Stimulated activated naive B cell treated with anti-CD40 and anti-IgM and Interleukin-4, amounts not matched to agents 10 μg/mL and 1 μg/mL and 100 μg/mL, for 72 hours (primary cell): ENCODE measurements around the gene HYI.
A peak's percentile ranks its signal among the peaks of the same experiment; 100 is the strongest.

Source experiments
- ATAC-seq, 2 donors: fragments of 150-1000 bp; cut with Tn5 transposase; replicated peaks; 2 replicates each; pipeline ENCODE4 v1.10.0; 2021; ENCODE audit warnings: moderate library complexity in 1 of 2
- DNase-seq: peaks from one replicate; pipeline ENCODE4 v3.0.0; 2021
- H3K27ac Mint-ChIP-seq: one replicate; pipeline ENCODE4 v1.8.0; 2022; ENCODE audit warnings: mild to moderate bottlenecking, mixed read lengths
- H3K27me3 Mint-ChIP-seq, 2 donors: one replicate each; pipeline ENCODE4 v1.8.0; 2022; ENCODE audit warnings: mixed read lengths in 2 of 2
- H3K36me3 Mint-ChIP-seq, 2 donors: one replicate each; pipeline ENCODE4 v1.8.0; 2022; ENCODE audit warnings: mixed read lengths in 2 of 2, mild to moderate bottlenecking in 1 of 2
- H3K4me1 Mint-ChIP-seq, 2 donors: one replicate each; pipeline ENCODE4 v1.8.0; 2022; ENCODE audit warnings: mixed read lengths in 2 of 2, mild to moderate bottlenecking in 1 of 2
- H3K4me3 Mint-ChIP-seq, 2 donors: one replicate each; pipeline ENCODE4 v1.8.0; 2022; ENCODE audit warnings: mild to moderate bottlenecking in 2 of 2, mixed read lengths in 2 of 2, moderate library complexity in 1 of 2
- H3K9me3 Mint-ChIP-seq, 2 donors: one replicate each; pipeline ENCODE4 v1.8.0; 2022; ENCODE audit warnings: mixed read lengths in 2 of 2, mild to moderate bottlenecking in 1 of 2

HYI gene

DNA sequence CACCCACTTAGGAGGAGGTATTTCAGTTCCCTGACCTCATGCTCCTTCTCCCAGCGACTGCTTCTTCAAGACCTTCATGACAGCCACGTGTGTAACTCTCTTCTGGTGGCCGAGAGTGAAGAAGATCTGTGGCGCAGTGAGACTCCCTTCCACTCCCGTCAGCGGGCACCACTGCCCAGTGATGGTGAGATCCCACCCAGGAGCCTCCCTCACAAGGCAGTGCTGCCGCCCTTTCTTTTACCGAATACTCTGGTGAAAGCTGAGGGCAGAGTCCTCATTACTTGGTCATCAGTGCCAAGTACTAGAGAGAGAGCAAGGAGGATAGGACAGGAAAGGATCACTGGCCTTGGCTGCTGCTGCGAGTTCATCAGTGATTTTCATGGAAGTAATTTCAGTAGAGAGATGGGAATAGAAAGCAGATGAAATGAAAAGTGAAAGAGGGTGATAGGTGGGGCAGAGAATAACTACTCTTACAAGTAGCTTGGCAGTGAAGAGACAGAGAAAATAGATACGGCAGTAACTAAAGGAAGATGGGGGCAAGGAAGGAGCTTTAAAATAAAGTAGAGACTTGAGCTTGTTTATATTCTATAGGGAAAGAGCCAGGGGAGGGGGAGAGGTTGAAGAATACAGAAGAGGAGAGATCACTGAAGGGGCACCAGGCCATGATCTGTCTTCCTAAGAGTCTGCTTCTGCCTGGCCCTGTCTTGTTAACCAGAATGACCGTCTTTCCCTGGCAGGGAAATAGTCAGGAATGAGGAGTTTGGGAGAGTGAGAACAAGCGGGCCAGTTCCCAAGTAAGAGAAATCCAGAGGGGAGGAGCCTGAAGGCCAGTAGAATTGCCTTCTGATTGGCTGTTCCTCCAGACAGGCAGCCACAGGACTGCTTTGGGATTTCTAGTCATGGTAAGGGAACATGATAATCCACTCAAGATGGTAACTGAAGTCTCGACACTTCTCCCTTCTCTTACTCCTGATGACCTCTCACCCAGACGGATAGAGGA, 18.3 kb downstream of the HYI start:
- Mint-ChIP-seq H3K9me3 (no peaks in the 10 kb centered on the region), H3K36me3 (peaks cover 38 to 73% of the 10 kb centered on the region in 2 donors), H3K27ac (no peak overlapping the region), H3K27me3 (no peaks in the 10 kb centered on the region), H3K4me1 (no peaks in the 10 kb centered on the region), H3K4me3 (no peak overlapping the region)
- DNase-seq (no peak), ATAC-seq (no peak)

GRCh38 chr1:43434256-43434655, 19.5 kb downstream of the HYI start:
- DNase-seq (no peak), ATAC-seq (no peak)
- H3K36me3 Mint-ChIP-seq = peaks cover 34 to 74% of the 10 kb centered on the region in 2 donors
- H3K4me1 Mint-ChIP-seq = no peaks in the 10 kb centered on the region
- no peak overlapping the region for H3K27ac Mint-ChIP-seq
- H3K27me3 Mint-ChIP-seq = no peaks in the 10 kb centered on the region
- H3K9me3 Mint-ChIP-seq = no peaks in the 10 kb centered on the region
- H3K4me3 Mint-ChIP-seq = no peak overlapping the region

GRCh38 chr1:43432907-43433306, 20.8 kb downstream of the HYI start:
- Mint-ChIP-seq H3K27me3 (no peaks in the 10 kb centered on the region), H3K36me3 (peaks cover 28 to 73% of the 10 kb centered on the region in 2 donors), H3K4me1 (no peaks in the 10 kb centered on the region), H3K4me3 (no peak overlapping the region), H3K27ac (no peak overlapping the region), H3K9me3 (no peaks in the 10 kb centered on the region)
- ATAC-seq (no peak), DNase-seq (no peak)

- no peaks in the 10 kb centered on the region for H3K9me3 Mint-ChIP-seq
- H3K27ac Mint-ChIP-seq = no peak overlapping the region
- no peaks in the 10 kb centered on the region for H3K4me1 Mint-ChIP-seq
- no peak for ATAC-seq
- H3K4me3 Mint-ChIP-seq = no peak overlapping the region
- peaks cover 26 to 73% of the 10 kb centered on the region in 2 donors for H3K36me3 Mint-ChIP-seq
- no peak for DNase-seq
- no peaks in the 10 kb centered on the region for H3K27me3 Mint-ChIP-seq
These were observed 21.4 kb downstream of the HYI start for GRCh38 chr1:43432171-43432860.

- Mint-ChIP-seq H3K27me3 (no peaks in the 10 kb centered on the region), H3K9me3 (no peaks in the 10 kb centered on the region), H3K27ac (no peak overlapping the region), H3K4me3 (no peak overlapping the region), H3K4me1 (peaks cover 0 to 1% of the 10 kb centered on the region in 2 donors), H3K36me3 (peaks cover 32 to 75% of the 10 kb centered on the region in 2 donors)
- ATAC-seq (no peak), DNase-seq (no peak)
These were observed 22.1 kb downstream of the HYI start for GRCh38 chr1:43431676-43432075.

DNA sequence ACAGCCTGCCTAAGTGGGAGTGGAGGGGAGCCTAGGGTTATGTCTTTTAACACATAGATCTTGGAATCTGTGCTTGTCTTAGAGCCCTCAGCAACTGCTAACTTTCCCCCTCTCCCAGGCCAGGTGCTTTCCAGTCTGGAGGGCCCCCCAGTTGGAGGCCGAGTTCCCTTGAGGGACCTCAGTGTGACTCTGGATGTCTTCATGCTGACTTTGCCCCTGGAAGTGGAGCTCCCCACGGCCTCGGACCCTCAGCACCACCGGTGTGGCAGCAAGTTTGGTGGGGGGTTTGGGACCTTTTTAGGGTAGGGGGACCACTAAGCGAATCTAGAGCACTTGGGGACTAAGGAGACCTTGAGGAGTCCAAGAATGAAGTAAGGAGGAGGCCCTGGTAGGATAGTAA, 22.9 kb downstream of the HYI start:
- Mint-ChIP-seq H3K9me3 (no peaks in the 10 kb centered on the region), H3K4me1 (peaks cover 0 to 2% of the 10 kb centered on the region in 2 donors), H3K27ac (peak overlapping the region; percentile 72), H3K27me3 (no peaks in the 10 kb centered on the region), H3K36me3 (peaks cover 33 to 72% of the 10 kb centered on the region in 2 donors), H3K4me3 (no peak overlapping the region)
- no peak for DNase-seq
- no peak for ATAC-seq

DNA sequence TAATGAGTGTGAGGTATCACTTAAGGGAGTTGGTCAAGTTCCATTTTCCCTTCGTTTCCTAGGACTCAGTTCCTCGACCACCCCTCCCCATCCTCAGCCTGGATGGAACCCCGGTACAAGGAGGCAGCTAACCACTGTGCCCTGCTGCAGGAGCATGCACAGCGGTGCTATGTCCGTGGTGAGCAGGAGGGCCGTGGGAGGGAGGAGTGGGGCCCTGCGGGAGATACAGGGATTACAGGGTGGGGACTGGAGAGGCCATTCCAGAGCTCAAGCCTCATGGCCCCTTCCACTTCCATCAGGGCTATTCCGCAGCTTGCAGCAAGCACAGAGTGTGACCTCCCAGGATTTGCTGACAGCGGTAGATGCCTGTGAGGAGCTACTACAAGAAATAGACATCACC, 25.8 kb downstream of the HYI start:
- no peaks in the 10 kb centered on the region for H3K27me3 Mint-ChIP-seq
- H3K4me3 Mint-ChIP-seq = no peak overlapping the region
- H3K36me3 Mint-ChIP-seq = peaks cover 29 to 77% of the 10 kb centered on the region in 2 donors
- H3K27ac Mint-ChIP-seq = no peak overlapping the region
- peaks cover 0 to 2% of the 10 kb centered on the region in 2 donors for H3K4me1 Mint-ChIP-seq
- H3K9me3 Mint-ChIP-seq = no peaks in the 10 kb centered on the region
- ATAC-seq (no peak), DNase-seq (no peak)

GRCh38 chr1:43427524-43427923, 26.2 kb downstream of the HYI start:
- Mint-ChIP-seq H3K9me3 (no peaks in the 10 kb centered on the region), H3K4me3 (no peak overlapping the region), H3K27me3 (no peaks in the 10 kb centered on the region), H3K27ac (no peak overlapping the region), H3K4me1 (peaks cover 0 to 2% of the 10 kb centered on the region in 2 donors), H3K36me3 (peaks cover 33 to 80% of the 10 kb centered on the region in 2 donors)
- no peak for ATAC-seq
- no peak for DNase-seq

DNA sequence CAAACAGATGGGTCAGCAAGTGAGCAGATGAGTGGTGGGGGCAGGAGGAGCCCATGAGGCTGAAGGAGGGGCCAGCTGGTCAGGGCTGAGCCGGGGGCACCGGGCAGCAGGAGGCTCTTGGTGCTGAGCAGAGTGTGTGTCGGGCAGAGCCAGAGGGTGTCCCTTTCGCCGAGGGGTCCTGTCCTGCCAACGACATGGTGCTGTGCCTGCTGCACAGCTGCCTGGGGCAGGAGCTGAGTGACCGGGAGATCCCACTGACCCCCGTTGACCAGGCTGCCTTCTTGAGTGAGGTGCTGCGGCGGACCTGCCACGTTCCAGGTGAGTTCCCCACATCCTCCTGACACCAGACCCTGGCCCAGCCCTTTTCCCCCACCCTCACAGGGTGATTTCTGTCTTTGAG, 27.5 kb downstream of the HYI start:
- ATAC-seq (no peak), DNase-seq (no peak)
- Mint-ChIP-seq H3K36me3 (peaks cover 28 to 74% of the 10 kb centered on the region in 2 donors), H3K4me3 (no peak overlapping the region), H3K27ac (peak overlapping the region; percentile 31), H3K9me3 (no peaks in the 10 kb centered on the region), H3K27me3 (no peaks in the 10 kb centered on the region), H3K4me1 (peaks cover 0 to 2% of the 10 kb centered on the region in 2 donors)

DNA sequence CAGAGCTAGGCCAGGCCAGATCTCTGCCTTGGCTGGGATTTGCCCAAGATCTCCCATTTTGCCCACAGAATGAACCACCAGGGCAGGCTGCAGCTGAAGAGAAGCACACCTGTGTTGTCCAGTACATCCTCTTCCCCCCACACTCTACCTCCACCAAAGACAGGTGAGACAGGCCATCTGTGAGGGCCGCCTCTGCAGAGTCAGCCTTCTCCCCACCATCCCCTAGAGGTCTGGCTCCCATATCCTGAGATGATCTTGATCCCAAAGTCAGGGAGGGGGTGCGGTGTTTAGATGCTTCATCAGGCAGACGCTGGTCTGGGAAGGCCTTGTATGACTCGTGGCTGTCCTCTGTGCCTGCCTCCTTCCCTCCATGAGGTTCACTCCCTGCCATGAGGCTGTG, 28.7 kb downstream of the HYI start:
- no peaks in the 10 kb centered on the region for H3K27me3 Mint-ChIP-seq
- no peaks in the 10 kb centered on the region for H3K9me3 Mint-ChIP-seq
- DNase-seq (no peak), ATAC-seq (no peak)
- no peak overlapping the region for H3K27ac Mint-ChIP-seq
- H3K4me1 Mint-ChIP-seq = peaks cover 0 to 2% of the 10 kb centered on the region in 2 donors
- peaks cover 25 to 68% of the 10 kb centered on the region in 2 donors for H3K36me3 Mint-ChIP-seq
- H3K4me3 Mint-ChIP-seq = no peak overlapping the region

GRCh38 chr1:43423672-43424550, 29.8 kb downstream of the HYI start:
- Mint-ChIP-seq H3K4me3 (no peak overlapping the region), H3K36me3 (peaks cover 27 to 58% of the 10 kb centered on the region in 2 donors), H3K9me3 (no peaks in the 10 kb centered on the region), H3K27me3 (no peaks in the 10 kb centered on the region), H3K4me1 (peaks cover 0 to 2% of the 10 kb centered on the region in 2 donors), H3K27ac (no peak overlapping the region)
- ATAC-seq (no peak), DNase-seq (no peak)

DNA sequence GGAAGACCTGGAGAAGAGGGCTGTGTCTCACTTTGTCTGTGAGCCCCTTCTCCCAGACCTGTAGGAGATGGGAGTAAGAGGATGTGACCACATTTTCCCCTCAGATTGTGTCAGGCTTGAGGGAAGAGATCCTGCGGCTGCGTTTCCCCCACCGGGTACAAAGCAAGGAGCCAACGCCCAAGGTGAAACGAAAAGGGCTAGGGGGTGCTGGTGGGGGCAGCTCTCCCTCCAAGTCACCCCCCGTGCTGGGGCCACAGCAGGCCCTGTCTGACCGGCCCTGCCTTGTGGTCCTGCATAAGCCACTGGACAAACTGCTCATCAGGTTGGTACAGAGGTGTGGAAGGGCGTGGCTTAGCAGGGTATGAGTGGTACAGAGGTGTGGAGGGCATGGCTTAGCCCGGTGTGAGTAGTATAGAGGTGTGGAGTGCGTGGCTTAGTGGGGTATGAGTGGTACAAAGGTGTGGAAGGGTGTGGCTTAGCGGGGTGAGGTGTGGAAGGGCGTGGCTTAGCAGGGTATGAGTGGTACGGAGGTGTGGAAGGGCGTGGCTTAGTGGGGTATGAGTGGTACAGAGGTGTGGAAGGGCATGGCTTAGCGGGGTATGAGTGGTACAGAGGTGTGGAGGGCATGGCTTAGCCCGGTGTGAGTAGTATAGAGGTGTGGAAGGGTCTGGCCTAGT, 30.6 kb downstream of the HYI start:
- Mint-ChIP-seq H3K4me3 (no peak overlapping the region), H3K27ac (no peak overlapping the region), H3K36me3 (peaks cover 27 to 53% of the 10 kb centered on the region in 2 donors), H3K27me3 (no peaks in the 10 kb centered on the region), H3K9me3 (no peaks in the 10 kb centered on the region), H3K4me1 (peaks cover 0 to 2% of the 10 kb centered on the region in 2 donors)
- no peak for DNase-seq
- no peak for ATAC-seq

DNA sequence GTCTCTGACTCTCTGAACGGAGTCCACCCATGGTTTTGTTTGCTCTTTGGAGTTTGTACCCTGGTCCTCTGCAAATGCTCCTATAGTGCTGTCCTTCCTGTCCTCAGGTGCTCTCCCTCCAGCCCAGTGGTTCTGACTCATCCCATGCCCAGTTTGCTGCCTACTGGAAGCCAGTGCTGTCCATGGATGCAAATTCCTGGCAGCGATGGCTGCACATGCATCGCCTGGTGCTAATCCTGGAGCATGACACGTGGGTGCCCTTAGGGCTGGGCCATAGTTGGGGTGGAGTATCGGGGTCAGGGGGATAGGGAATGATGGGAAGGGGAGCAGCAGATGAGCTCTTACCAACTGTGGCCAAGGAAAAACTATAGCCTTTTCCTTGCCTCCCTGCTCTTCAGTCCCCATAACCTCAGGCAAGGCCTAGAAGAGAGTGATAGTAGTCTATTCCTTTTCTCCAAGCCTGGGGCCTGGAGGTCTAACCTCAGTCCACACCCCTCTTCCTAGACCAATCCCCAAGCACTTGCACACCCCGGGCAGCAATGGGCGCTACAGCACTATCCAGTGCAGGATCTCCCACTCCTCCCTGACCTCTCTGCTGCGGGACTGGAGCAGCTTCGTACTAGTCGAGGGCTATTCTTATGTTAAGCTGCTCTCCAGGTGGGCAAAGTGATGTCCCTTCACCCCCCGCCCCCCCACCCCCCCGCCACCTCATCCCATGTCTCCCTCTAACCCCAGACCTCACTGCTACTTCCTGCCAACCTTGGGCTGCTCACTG, 31.6 kb downstream of the HYI start:
- no peak for DNase-seq
- no peaks in the 10 kb centered on the region for H3K27me3 Mint-ChIP-seq
- H3K36me3 Mint-ChIP-seq = peaks cover 24 to 45% of the 10 kb centered on the region in 2 donors
- ATAC-seq = no peak
- H3K27ac Mint-ChIP-seq = no peak overlapping the region
- H3K4me3 Mint-ChIP-seq = no peak overlapping the region
- H3K9me3 Mint-ChIP-seq = no peaks in the 10 kb centered on the region
- H3K4me1 Mint-ChIP-seq = peaks cover 0 to 2% of the 10 kb centered on the region in 2 donors
